ENCODE data around the gene SDK1. TPM values are rescaled to one million over a fixed set of nuclear protein-coding genes. Genes with fewer than 3 reads are reported as not detected.

SDK1 gene
- total RNA-seq, 4 donors from 2014 or later, result 3.7 to 80.9 (median 13.1) TPM

- no peaks in the 10 kb centered on the region for H3K9me3 ChIP-seq
- H3K36me3 ChIP-seq, result no peaks in the 10 kb centered on the region
- DNase-seq, result no peak
- no peaks in the 10 kb centered on the region for H3K27me3 ChIP-seq
- H3K4me1 ChIP-seq, result no peaks in the 10 kb centered on the region
- H3K4me3 ChIP-seq, result no peak overlapping the region
- TF ChIP-seq POLR2A (IDR thresholded peaks at IDR 0.05), result no peak
- no peak for TF ChIP-seq CTCF (IDR thresholded peaks at IDR 0.05)
- H3K27ac ChIP-seq, result no peak overlapping the region
These were observed 806.8 kb downstream of the SDK1 start for GRCh38 chr7:4107839-4108238.

- Histone ChIP-seq H3K4me1 (no peaks in the 10 kb centered on the region), H3K36me3 (no peaks in the 10 kb centered on the region), H3K4me3 (no peak overlapping the region), H3K9me3 (no peaks in the 10 kb centered on the region), H3K27me3 (no peaks in the 10 kb centered on the region), H3K27ac (no peak overlapping the region)
- no peak for TF ChIP-seq CTCF (IDR thresholded peaks at IDR 0.05)
- TF ChIP-seq POLR2A (IDR thresholded peaks at IDR 0.05), result no peak
- no peak for DNase-seq
These were observed 807.9 kb downstream of the SDK1 start for GRCh38 chr7:4108951-4109350.

GRCh38 chr7:4109481-4110110 lies 808.5 kb downstream of the SDK1 start:
- no peaks in the 10 kb centered on the region for H3K9me3 ChIP-seq
- H3K27ac ChIP-seq, result no peak overlapping the region
- no peaks in the 10 kb centered on the region for H3K27me3 ChIP-seq
- TF ChIP-seq CTCF (IDR thresholded peaks at IDR 0.05), result no peak
- TF ChIP-seq POLR2A (IDR thresholded peaks at IDR 0.05), result no peak
- DNase-seq, result no peak
- H3K4me3 ChIP-seq, result no peak overlapping the region
- no peaks in the 10 kb centered on the region for H3K4me1 ChIP-seq
- no peaks in the 10 kb centered on the region for H3K36me3 ChIP-seq

- Histone ChIP-seq H3K36me3 (no peaks in the 10 kb centered on the region), H3K4me1 (no peaks in the 10 kb centered on the region), H3K27ac (no peak overlapping the region), H3K9me3 (no peaks in the 10 kb centered on the region), H3K4me3 (no peak overlapping the region), H3K27me3 (no peaks in the 10 kb centered on the region)
- TF ChIP-seq CTCF (IDR thresholded peaks at IDR 0.05) (no peak), POLR2A (IDR thresholded peaks at IDR 0.05) (no peak)
- no peak for DNase-seq
These were observed 809.4 kb downstream of the SDK1 start for GRCh38 chr7:4110438-4110837.

- no peaks in the 10 kb centered on the region for H3K9me3 ChIP-seq
- no peak overlapping the region for H3K4me3 ChIP-seq
- DNase-seq, result no peak
- TF ChIP-seq POLR2A (IDR thresholded peaks at IDR 0.05), result no peak
- no peak for TF ChIP-seq CTCF (IDR thresholded peaks at IDR 0.05)
- no peaks in the 10 kb centered on the region for H3K36me3 ChIP-seq
- no peak overlapping the region for H3K27ac ChIP-seq
- no peaks in the 10 kb centered on the region for H3K27me3 ChIP-seq
- no peaks in the 10 kb centered on the region for H3K4me1 ChIP-seq
These were observed 810.1 kb downstream of the SDK1 start for GRCh38 chr7:4111166-4111565.

GRCh38 chr7:4113271-4113670 lies 812.2 kb downstream of the SDK1 start:
- H3K4me3 ChIP-seq, result no peak overlapping the region

More at GRCh38 chr7:4113271-4113670, 812.2 kb downstream of the SDK1 start:
- H3K4me1 ChIP-seq, result no peaks in the 10 kb centered on the region
- no peak for DNase-seq
- H3K27ac ChIP-seq, result no peak overlapping the region
- no peaks in the 10 kb centered on the region for H3K36me3 ChIP-seq
- H3K9me3 ChIP-seq, result no peaks in the 10 kb centered on the region
- TF ChIP-seq CTCF (IDR thresholded peaks at IDR 0.05), result no peak
- no peak for TF ChIP-seq POLR2A (IDR thresholded peaks at IDR 0.05)
- no peaks in the 10 kb centered on the region for H3K27me3 ChIP-seq
